ENCODE data around the gene OTOL1.
"Not testable (repeated sequence)": the region's sequence is repeated elsewhere in the genome, so short reads cannot be mapped to it uniquely, and the experiment has no call there.

OTOL1 gene

DNA sequence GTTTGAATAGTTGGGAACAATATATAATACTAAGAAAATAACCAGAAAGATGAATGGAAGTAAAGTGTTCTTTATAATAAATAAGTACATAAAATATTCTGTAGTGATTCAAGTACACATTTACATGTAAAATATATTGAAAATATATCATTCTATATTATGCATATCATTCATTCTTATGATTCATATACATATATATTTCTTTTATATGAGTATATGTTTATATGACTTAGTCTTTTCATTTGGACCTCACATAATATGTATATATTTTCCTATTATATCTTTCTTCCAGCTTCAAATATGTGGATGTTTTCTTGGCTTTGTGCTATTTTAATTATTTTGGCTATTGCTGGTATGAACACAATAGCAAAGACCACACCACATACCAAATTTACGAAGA, at the start of gene OTOL1:
Gene OTOL1, plus strand, starts transcription at position 301 of the 400 bp plus-strand sequence. Its CDS starts 0 bp downstream, at position 301.
- no peak for DNase-seq (ENCODE audit: low read depth)

DNA sequence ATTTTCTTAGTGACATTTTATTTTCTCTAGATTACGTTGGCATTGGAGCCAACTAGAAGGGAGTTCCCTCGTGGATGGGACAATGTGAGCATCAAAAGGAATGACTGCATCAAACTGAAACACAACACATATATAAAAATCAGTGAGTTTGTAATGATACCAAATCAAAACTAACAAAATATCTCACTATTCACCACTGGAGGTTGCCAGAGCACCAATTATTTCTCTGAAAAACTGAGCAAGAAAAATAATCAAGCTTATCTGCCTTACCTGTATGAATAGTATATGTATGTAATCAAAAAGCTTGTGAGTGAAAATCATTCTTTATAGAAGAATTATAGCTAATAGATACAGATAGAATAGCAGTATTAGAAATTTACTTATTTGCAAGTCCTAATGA, 46.8 kb upstream of the OTOL1 start:
- DNase-seq (ENCODE audit: low read depth): no peak

DNA sequence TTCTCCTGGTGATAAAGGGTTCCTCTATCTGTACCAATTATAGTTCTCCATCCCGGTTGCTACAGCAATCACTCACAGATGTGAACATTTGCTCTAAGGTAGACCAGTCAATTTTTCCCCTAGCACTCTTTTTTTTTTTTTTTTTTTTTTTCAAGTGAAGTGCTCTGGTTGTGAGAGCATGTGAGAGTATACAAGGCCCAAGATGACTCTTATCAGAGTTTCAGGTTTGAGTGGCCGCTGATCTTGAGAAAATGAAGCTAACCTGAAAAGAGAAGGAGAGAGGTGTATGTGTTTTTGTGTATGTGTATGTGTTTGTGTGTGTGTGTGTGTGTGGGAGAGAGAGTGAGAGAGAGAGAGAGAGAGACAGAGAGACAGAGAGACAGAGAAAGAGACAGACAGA, 44.4 kb upstream of the OTOL1 start:
- DNase-seq (ENCODE audit: low read depth): no peak

DNA sequence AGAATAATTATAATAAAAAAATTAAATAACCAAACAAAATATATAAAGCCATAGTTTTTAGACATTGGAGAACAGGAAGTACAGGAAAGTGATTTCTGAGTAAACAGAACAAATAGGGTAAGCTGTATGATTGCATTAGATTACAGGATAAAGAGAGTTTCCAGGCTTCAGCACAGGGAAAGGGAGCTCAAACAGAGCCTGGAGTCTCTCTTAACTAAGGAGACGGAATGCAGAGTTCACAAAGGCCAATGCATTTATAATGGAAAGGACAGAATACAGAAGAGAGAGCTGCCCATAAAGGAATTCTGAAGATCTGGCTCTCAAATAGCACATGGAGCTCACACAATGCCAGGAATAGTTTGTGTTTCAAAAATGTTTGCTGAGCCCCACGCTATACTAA, 42.0 kb upstream of the OTOL1 start:
- DNase-seq (ENCODE audit: low read depth): no peak

DNA sequence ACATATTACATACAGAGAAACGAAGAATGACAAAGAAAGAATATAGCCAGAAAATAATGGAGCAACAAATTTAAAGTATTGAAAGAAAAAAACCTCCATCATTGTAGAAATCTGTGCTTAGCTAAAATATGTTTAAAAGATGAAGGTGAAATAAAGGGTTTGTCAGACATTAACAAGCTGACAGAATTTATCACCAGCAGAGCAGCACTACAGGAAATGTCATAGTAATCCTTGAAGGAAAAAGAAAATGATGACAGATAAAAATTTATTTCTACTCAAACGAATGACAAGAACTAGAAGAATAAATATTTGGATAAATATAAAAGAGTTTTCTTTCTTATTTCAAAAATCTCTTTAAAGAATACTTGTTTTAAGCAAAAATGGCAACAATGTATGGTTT, 40.6 kb upstream of the OTOL1 start:
- no peak for DNase-seq (ENCODE audit: low read depth)

DNA sequence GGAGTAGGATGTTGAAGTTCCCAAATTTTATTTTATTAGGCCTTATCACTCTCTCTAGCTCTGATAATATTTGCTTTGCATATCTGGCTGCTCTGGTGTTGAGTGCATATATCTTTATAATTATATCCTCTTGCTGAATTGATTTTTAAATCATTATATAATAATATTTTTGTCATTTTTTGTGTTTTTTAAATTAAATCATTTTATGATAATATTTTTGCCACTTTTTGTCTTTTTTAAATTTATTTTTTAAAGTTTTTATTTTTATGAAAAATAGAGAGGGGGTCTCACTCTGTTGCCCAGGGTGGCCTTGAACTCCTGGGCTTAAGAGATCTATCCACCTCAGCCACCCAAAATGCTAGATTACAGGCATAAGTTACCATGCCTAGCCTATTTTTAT, 34.5 kb upstream of the OTOL1 start:
- DNase-seq (ENCODE audit: low read depth): no peak

DNA sequence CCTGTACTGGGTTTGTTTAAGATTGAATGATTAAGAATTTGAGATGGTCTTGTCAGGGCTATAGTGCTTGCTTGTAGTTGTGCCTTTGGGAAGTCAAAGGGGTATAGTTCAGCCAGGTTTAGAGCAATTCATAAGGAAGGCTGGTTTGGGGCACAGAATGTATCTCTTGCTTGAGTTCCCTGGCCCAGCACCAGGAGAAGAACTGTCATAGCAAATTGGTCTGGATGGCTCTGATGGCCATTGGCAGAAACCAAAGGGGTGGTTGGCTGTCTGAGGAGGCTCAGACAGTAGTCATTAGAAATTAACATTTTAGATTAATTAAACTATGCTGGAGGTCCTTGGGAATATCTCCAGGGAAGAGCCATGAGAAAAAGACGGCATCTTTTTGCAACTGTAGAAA, 25.4 kb upstream of the OTOL1 start:
- DNase-seq (ENCODE audit: low read depth): no peak

DNA sequence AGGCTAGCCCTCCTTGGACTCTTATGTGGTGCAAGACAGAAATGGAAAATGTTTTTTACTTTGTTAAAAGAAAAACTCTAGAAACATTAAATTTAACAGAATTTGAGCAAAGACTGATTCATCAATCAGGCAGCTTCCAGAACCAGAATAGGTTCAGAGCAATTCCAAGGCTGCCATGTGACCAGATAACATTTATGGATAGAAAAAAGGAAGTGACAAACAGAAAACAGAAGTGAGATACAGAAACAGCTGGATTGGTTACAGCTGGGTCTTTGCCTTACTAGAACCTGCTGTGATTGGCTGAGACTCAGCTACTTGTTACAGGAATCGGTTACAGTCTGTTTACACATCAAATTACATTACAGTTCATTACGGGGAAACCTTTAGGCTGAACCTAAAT, 22.5 kb upstream of the OTOL1 start:
- DNase-seq (ENCODE audit: low read depth): no peak

DNA sequence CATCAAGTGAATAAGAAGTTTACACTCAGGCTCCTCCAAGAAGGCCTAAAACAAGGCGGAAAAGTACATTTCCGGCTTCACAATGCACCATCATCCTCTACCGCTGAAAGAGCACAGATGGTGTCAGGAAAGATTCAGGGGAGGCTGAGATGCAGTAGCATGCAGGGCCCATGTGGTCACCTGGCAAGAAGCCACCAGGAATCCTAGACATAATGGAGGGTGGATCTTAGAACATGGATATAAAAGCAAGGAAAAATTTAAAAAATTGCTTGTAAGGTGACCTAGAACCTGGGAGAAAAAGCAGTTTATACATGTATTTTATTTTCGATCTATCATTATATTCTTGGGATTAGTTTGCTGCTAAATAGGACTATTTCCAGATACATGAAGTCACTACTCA, 21.9 kb upstream of the OTOL1 start:
- DNase-seq (ENCODE audit: low read depth): no peak

DNA sequence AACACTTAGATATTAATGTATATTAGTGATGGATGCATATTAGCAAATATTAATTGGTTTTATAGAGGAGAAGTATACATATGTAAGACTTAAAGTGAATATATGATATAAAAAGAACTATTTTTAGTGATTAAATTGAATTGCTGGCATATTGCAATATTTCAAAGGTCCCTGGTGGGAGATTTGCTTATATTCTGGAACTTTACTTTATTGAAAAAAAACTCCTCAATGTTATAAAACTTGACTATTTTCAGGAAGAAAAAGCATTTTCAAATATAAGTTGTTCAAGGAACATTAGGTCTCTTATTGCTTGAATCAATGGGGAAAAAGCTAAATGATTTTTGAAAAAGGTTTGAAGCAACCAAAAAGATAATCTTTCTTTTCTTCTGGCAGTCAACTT, 21.4 kb upstream of the OTOL1 start:
- no peak for DNase-seq (ENCODE audit: low read depth)

DNA sequence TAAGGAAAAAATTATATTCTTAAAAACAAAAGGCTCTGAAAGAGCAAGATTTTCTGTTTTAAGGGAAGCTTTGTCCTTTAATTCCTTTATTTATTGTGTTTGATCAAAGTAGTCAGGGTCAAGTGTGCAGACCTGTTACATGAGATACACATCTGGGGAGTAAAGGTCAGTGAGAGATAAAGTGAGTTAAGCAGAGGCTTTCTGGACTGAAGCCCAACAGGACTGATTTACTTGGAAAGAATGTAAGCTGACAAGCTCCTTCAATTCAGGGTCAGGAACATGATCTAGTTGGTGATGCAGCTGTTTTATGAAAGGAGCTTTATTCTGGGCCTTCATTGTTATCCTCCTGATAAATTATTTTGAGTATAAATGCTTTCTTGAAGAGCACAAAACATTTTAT, 20.7 kb upstream of the OTOL1 start:
- no peak for DNase-seq (ENCODE audit: low read depth)

DNA sequence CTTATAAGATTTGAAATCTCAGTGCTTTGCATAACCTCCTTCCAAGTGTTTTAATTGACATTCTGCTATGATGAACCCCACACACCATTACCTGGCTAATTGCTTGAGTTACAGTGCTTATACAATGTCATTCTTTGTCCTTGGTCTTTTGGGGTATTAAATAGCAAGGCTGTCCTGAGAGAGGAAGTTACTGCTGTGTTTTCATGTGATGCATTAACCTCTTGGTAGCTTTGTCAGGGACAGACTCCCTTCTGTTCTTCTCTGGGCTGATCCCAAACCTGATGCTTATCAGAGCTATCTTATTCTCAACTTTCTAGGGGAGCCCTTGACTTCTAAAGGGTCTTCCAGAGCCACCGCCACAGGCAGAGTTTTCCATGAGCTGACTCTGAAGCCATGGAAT, 12.4 kb upstream of the OTOL1 start:
- DNase-seq (ENCODE audit: low read depth): no peak

DNA sequence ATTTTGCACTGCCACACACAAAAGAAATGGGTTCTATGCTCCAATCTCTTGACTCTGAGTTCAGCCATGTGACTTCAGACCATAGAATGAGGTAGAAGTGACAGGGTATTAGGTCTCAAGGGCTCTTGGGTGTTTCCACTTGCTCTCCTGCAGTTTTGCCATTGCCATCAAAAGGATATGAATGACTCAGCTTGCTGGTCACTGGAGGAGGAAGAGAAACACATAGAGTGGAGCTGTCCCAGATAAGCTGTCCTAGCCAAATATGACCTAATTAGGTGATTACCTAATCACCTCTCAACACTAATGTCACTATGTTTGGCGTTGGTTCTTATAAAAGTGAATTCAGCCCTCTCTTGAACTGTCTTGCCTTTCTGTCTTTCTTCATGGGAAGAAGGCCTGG, 8.3 kb upstream of the OTOL1 start:
- DNase-seq (ENCODE audit: low read depth): not testable (repeated sequence)

DNA sequence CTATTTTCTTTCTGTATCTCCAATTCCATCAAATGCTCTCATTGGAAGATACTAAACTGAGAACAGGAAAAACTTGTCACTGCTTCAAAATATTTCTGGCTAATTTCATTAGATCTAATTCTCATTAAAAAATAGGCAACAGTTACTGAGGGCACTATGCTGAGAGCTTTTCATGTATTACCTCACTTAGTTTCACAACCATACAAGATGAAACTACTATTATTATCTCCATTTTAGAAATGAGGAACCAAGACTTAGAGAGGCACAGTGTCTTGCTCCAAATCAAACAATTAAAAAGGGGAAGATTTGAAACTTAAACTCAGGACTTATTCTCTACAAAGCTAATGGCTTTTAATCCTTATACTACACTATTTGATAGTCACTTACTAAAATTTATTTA, 7.2 kb upstream of the OTOL1 start:
- no peak for DNase-seq (ENCODE audit: low read depth)

DNA sequence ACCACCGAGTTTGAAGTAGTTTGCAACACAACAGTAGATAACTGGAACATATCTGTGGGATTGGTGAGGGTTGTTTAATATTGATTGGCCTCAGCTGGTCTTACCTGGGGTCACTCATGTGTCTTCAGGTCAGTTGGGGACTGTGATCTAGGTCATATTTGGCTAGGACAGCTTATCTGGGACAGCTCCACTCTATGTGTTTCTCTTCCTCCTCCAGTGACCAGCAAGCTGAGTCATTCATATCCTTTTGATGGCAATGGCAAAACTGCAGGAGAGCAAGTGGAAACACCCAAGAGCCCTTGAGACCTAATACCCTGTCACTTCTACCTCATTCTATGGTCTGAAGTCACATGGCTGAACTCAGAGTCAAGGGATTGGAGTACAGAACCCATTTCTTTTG, 5.8 kb upstream of the OTOL1 start:
- not testable (repeated sequence) for DNase-seq (ENCODE audit: low read depth)

DNA sequence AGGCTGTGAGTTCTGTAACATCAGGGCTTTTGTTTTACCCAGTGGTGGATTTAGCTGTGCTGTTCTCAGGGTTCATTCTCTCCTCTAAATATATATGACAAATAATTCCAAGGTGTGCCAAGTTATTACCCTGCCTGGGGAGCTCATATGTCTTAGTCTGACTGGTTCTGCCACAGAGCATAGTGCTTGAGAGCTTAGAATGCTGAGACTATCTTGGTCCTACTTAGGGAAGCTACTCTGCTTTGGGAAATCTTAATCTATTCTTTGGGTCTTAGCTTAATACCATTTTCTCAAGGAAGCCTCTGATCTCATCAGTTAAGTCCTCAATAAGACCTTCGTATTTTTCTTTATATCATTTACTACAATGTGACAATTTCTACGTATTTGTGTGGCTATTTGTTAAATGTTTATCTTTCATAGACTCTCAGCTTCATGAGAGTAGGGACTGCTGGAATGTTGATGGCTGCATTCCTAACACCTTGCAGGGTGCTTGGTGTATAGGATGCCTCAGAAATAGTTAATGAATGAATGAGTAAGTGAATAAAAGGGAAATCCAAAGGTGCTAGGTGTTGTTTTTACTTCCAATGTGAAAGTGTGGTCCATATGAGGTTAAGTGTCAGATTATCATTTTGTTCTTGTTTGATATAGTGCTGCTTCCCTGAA, 1.8 kb downstream of the OTOL1 start:
- no peak for DNase-seq (ENCODE audit: low read depth)

DNA sequence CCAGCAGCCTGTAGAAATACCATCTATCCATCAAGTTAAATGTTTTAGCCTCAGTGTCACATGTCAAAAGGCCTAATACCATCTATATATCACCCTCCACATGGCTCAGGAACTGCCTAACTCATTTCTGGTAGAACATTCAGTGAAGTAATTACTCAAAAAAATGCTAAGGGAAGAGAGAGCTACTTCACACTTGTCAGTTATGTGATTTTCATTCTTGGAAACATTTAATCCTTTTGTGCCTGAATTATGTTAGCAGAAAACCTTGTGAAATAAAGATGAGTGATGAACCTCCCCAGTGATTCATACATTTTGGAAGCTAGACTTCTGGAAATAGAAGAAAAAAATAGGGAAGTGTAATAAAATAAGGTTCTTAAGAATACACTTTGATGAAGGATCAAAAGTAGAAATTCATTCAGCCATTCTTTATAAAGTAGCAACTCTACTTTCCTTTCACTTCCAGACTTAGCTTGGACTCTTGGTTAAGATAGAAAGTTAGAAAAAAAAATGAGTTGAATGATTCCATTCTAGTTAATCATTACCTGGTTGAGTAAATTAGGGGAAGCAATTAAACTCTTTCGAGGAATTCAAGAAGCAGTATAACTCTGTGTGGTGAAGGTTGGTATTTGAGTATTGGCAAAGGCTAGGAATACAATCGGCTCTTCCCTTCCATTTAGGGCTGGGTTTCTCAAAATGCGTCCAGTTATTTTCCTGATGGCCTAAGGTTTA, 3.6 kb downstream of the OTOL1 start:
- DNase-seq (ENCODE audit: low read depth): no peak

DNA sequence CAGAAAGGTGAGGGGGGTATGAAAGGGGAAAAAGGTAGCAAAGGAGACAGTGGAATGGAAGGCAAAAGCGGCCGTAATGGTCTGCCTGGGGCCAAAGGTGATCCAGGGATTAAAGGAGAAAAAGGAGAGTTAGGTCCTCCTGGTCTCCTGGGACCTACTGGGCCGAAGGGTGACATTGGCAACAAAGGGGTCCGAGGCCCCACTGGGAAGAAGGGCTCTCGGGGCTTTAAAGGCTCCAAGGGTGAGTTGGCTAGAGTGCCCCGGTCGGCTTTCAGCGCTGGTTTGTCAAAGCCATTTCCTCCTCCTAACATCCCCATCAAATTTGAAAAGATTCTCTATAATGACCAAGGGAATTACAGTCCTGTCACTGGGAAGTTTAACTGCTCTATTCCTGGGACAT, 6.7 kb downstream of the OTOL1 start:
- DNase-seq (ENCODE audit: low read depth): no peak

DNA sequence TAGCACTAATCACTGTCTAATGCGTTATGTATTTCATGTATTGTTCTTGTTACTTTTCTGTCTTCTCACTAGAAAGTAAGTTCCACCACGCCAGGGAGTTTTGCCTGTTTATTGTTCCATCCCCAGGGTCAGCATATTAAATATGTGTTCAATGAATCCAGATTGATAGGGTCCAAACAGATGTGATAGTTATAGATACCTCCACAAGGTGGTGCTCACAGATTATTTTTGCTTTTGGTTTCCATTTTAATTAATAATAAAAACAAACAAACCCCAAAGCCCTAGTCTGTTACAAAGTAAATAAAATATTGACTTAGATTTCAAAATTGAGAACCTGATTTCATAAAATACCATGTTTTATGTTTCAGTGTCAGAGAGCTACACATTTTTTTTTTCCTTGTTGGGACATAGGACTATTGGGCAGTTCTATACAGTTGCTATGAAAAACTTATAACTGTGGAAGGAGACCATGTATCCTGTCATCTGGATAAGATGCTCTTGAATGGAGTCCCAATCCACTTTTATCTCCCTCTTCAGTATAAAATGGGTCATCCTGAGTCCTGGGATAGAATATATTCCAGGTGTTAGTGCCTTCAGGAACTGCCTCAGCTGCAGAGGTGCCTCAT, 12.4 kb downstream of the OTOL1 start:
- no peak for DNase-seq (ENCODE audit: low read depth)

DNA sequence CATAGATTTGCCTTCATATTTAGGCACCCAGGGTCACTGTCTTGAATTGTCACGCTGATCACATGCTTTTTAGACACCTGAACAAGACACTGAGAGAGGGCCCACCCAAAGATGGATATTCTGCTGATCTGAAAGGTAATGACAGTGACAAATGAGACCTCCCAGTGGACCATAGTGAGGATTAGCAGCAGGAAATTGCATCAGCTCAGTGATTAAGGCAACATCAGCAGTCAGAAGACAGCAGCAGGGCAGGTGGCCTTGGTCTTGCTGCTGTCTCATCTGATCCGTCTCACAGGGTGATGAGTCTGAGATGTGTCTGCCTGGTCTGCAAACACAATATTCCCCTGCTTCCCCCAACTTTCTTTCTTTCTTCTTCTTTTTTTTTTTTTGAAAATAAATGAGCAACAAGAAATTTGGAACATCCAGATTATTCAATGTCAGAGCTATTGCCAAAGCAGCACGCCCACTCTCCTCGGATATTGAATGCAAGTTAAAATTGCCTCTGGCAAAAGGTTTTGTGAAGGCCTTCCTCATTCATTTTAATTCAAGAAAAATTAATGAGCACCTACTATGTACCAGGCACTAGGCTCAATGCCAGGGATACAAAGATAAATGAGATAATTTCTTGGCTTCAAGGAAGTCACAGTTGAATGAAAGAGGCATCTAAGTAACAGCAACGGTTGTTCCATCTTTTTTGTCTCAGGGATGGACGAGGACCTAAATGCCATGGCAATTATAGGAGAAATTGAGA, 14.1 kb downstream of the OTOL1 start:
- DNase-seq (ENCODE audit: low read depth): no peak

DNA sequence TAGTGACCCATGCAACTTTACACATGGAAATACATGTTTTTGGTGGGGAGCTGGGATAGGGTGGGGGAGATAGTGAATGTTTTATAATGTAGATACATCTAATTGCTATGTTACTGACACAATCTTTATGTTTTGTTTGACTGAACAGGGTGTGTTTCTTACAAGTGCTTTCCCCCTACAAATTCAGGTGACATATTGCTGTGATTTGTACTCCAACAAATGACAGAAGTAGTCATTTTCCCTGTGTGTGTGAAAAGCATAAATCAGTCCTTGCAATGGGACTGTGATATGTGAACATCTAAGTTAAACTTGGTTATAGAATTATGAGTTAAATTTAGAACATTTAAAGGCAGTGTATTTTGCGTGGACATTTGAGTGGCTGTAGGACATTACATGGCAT, 27.3 kb downstream of the OTOL1 start:
- DNase-seq (ENCODE audit: low read depth): no peak

DNA sequence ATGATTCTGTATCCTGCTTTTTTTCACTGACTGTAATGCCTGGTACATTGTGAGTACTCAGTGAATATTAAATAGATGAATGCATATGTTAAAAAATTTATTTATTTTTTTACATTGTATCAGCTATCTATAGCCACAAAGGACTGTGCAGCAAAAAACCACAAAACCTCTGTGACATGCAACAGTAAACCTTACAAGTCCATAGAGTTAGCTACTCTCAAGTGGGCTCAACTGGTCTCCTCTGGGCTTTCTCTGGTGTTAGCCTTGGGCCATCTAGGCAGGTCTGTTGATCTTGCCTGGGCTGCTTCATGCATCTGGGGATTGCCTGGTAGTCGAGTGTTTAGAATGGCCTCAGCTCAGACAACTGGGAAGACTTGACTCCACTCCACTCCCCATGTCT, 35.3 kb downstream of the OTOL1 start:
- no peak for DNase-seq (ENCODE audit: low read depth)

DNA sequence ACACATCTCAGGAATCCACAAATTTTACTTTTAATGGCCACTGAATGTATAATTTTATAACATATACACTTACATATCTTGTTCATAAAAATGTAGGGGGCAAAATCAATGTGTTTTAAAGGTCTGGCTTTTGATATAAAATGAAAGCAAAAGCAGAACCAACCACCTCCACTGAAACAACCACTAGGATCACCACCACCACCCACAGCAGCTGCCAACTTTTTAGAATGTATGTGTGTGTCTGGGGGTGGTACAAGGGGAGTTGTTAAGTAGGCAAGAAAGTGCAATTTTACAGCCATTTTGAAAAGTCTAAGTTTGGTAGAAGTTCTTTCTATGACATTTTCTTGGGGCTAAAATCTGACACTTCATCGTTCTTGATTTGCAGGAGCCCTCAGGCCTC, 44.0 kb downstream of the OTOL1 start:
- DNase-seq (ENCODE audit: low read depth): no peak

Data from stimulated activated CD8-positive, alpha-beta memory T cell treated with anti-CD3 and anti-CD28 coated beads, Interleukin-15, amount 100 ng/mL, for 24 hours (primary cell).